Measurements from ENCODE around the gene YAE1.
"Not testable (repeated sequence)": the region's sequence is repeated elsewhere in the genome, so short reads cannot be mapped to it uniquely, and the experiment has no call there.

YAE1 gene

DNA sequence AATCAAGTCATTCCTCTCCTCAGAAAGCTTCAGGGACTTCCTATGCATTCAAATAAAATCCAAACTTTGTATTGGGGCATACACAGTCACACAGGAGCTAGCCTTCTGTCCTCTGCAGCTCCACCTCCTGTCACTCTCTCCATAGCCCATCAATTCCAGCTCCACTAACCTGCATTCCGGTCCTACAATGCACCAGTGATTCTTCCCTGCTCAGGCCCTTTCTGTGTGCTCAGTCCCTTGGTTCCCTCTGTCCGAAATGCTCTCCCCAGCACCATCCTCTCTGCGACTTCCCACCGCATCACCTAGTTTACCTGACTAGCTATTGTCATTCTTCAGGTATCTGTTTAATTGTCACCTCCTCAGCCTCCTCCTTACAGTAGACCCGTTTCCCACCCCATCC lies 26.4 kb upstream of the YAE1 start:
- no peaks in the 10 kb centered on the region for H3K9me3 ChIP-seq (ENCODE audit: control insufficient read depth, low read length)
- H3K27me3 ChIP-seq (ENCODE audit: control insufficient read depth in 1 of 2, insufficient read depth in 1 of 2, low read length in 2 of 2) = peaks cover 11 to 26% of the 10 kb centered on the region in 2 experiments
- H3K9ac ChIP-seq (ENCODE audit: low read length) = no peak overlapping the region
- no peak overlapping the region for H2BK12ac ChIP-seq (ENCODE audit: low read length in 2 of 2)
- H4K8ac ChIP-seq (ENCODE audit: low read length) = no peak overlapping the region
- H2BK5ac ChIP-seq (ENCODE audit: low read depth, low read length, poor library complexity, severe bottlenecking) = no peak overlapping the region
- H3K36me3 ChIP-seq (ENCODE audit: control insufficient read depth in 1 of 2, insufficient read depth in 2 of 2, low read depth in 1 of 2, low read length in 2 of 2) = no peaks in the 10 kb centered on the region
- no peak overlapping the region for H2BK15ac ChIP-seq (ENCODE audit: low read depth, poor library complexity, severe bottlenecking)
- 52% methylated on average over 5 of the region's 5 CpGs for WGBS
- H3K4me3 ChIP-seq (ENCODE audit: insufficient read depth in 1 of 2, low read depth in 1 of 2, low read length in 2 of 2) = no peak overlapping the region
- no peaks in the 10 kb centered on the region for H3K4me1 ChIP-seq (ENCODE audit: control insufficient read depth, insufficient read depth, low read depth, low read length)
- H3K18ac ChIP-seq (ENCODE audit: low read depth in 1 of 2, low read length in 2 of 2) = no peak overlapping the region
- DNase-seq = no peak
- no peaks in the 10 kb centered on the region for H3K79me1 ChIP-seq (replicated peaks; ENCODE audit: low read length, poor library complexity, severe bottlenecking)
- H2AK5ac ChIP-seq (ENCODE audit: low read length, severe bottlenecking) = no peak overlapping the region
- no peak overlapping the region for H3K4me2 ChIP-seq (ENCODE audit: low read length, poor library complexity, severe bottlenecking)
- no peak overlapping the region for H2BK120ac ChIP-seq (ENCODE audit: low read depth, low read length)
- H3K4ac ChIP-seq (ENCODE audit: low read depth in 1 of 2, low read length in 2 of 2) = no peak overlapping the region
- H3K23ac ChIP-seq (ENCODE audit: low read length in 2 of 2) = no peak overlapping the region
- H4K91ac ChIP-seq (ENCODE audit: low read length) = no peak overlapping the region
- peak overlapping the region in 1 of 2 experiments; percentile 26 for H3K14ac ChIP-seq (ENCODE audit: low read length in 2 of 2)
- no peak overlapping the region for H2AFZ ChIP-seq (ENCODE audit: low read depth, low read length)
- no peak overlapping the region for H3K27ac ChIP-seq (ENCODE audit: low read length, poor library complexity, severe bottlenecking)

DNA sequence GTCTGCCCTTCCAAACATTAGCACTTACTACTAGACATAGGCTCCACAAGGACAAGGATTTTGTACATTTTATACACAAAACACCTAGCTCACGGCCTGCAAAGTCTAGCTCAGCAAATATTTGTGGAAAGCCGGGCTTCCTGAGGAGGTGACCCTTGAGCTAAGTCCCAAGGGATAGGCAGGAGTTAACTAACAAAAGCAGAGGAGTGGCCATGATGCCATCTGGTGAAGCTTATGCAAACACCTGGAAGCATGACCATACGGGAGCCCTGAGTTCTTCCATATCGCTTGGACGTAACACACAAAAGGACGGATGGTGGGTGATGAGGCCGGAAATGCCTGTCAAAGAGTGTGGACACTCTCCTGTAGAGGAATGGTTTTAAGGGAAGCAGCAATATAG lies 25.9 kb upstream of the YAE1 start:
- no peak overlapping the region for H3K14ac ChIP-seq (ENCODE audit: low read length in 2 of 2)
- no peak overlapping the region for H2BK12ac ChIP-seq (ENCODE audit: low read length in 2 of 2)
- H4K8ac ChIP-seq (ENCODE audit: low read length) = no peak overlapping the region
- peaks cover 8 to 23% of the 10 kb centered on the region in 2 experiments for H3K27me3 ChIP-seq (ENCODE audit: control insufficient read depth in 1 of 2, insufficient read depth in 1 of 2, low read length in 2 of 2)
- 81% methylated on average over 7 of the region's 7 CpGs for WGBS
- DNase-seq = no peak
- H4K91ac ChIP-seq (ENCODE audit: low read length) = no peak overlapping the region
- no peak overlapping the region for H2BK15ac ChIP-seq (ENCODE audit: low read depth, poor library complexity, severe bottlenecking)
- no peak overlapping the region for H3K23ac ChIP-seq (ENCODE audit: low read length in 2 of 2)
- no peaks in the 10 kb centered on the region for H3K9me3 ChIP-seq (ENCODE audit: control insufficient read depth, low read length)
- no peak overlapping the region for H2BK5ac ChIP-seq (ENCODE audit: low read depth, low read length, poor library complexity, severe bottlenecking)
- H3K4me2 ChIP-seq (ENCODE audit: low read length, poor library complexity, severe bottlenecking) = no peak overlapping the region
- H2AFZ ChIP-seq (ENCODE audit: low read depth, low read length) = no peak overlapping the region
- H3K79me1 ChIP-seq (replicated peaks; ENCODE audit: low read length, poor library complexity, severe bottlenecking) = no peaks in the 10 kb centered on the region
- no peak overlapping the region for H2AK5ac ChIP-seq (ENCODE audit: low read length, severe bottlenecking)
- H3K18ac ChIP-seq (ENCODE audit: low read depth in 1 of 2, low read length in 2 of 2) = no peak overlapping the region
- H3K4ac ChIP-seq (ENCODE audit: low read depth in 1 of 2, low read length in 2 of 2) = no peak overlapping the region
- H3K36me3 ChIP-seq (ENCODE audit: control insufficient read depth in 1 of 2, insufficient read depth in 2 of 2, low read depth in 1 of 2, low read length in 2 of 2) = no peaks in the 10 kb centered on the region
- H3K4me1 ChIP-seq (ENCODE audit: control insufficient read depth, insufficient read depth, low read depth, low read length) = no peaks in the 10 kb centered on the region
- no peak overlapping the region for H3K4me3 ChIP-seq (ENCODE audit: insufficient read depth in 1 of 2, low read depth in 1 of 2, low read length in 2 of 2)
- no peak overlapping the region for H2BK120ac ChIP-seq (ENCODE audit: low read depth, low read length)
- no peak overlapping the region for H3K9ac ChIP-seq (ENCODE audit: low read length)
- H3K27ac ChIP-seq (ENCODE audit: low read length, poor library complexity, severe bottlenecking) = no peak overlapping the region

DNA sequence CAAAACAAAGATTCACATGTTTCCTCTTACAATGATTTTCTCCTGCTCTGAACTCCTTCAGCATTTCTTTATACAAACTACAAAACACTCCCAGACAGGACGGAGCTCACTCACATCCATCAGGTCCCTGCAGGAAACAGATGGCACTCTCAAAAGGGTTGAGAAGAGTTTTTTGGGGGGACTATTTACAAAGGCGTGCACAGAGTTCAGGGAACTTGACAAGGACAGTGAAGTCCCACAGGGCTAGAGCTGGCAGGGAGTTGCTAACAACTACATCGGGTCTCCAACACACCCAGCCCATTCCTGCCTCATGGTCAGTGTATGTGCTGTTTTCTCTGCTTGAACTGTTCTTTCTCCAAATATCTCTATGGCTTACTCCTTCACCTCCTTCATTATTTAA lies 24.7 kb upstream of the YAE1 start:
- Histone ChIP-seq H3K27me3 (ENCODE audit: control insufficient read depth in 1 of 2, insufficient read depth in 1 of 2, low read length in 2 of 2) (peaks cover 7 to 22% of the 10 kb centered on the region in 2 experiments), H2BK5ac (ENCODE audit: low read depth, low read length, poor library complexity, severe bottlenecking) (no peak overlapping the region), H3K4me3 (ENCODE audit: insufficient read depth in 1 of 2, low read depth in 1 of 2, low read length in 2 of 2) (no peak overlapping the region), H3K9ac (ENCODE audit: low read length) (no peak overlapping the region), H4K91ac (ENCODE audit: low read length) (no peak overlapping the region), H4K8ac (ENCODE audit: low read length) (no peak overlapping the region), H2AFZ (ENCODE audit: low read depth, low read length) (no peak overlapping the region), H2BK12ac (ENCODE audit: low read length in 2 of 2) (no peak overlapping the region), H2BK120ac (ENCODE audit: low read depth, low read length) (no peak overlapping the region), H3K18ac (ENCODE audit: low read depth in 1 of 2, low read length in 2 of 2) (no peak overlapping the region), H3K27ac (ENCODE audit: low read length, poor library complexity, severe bottlenecking) (no peak overlapping the region), H3K14ac (ENCODE audit: low read length in 2 of 2) (no peak overlapping the region), H3K23ac (ENCODE audit: low read length in 2 of 2) (no peak overlapping the region), H3K9me3 (ENCODE audit: control insufficient read depth, low read length) (no peaks in the 10 kb centered on the region), H2BK15ac (ENCODE audit: low read depth, poor library complexity, severe bottlenecking) (no peak overlapping the region), H3K4me1 (ENCODE audit: control insufficient read depth, insufficient read depth, low read depth, low read length) (no peaks in the 10 kb centered on the region), H2AK5ac (ENCODE audit: low read length, severe bottlenecking) (no peak overlapping the region), H3K4ac (ENCODE audit: low read depth in 1 of 2, low read length in 2 of 2) (no peak overlapping the region), H3K79me1 (replicated peaks; ENCODE audit: low read length, poor library complexity, severe bottlenecking) (no peaks in the 10 kb centered on the region), H3K4me2 (ENCODE audit: low read length, poor library complexity, severe bottlenecking) (no peak overlapping the region), H3K36me3 (ENCODE audit: control insufficient read depth in 1 of 2, insufficient read depth in 2 of 2, low read depth in 1 of 2, low read length in 2 of 2) (no peaks in the 10 kb centered on the region)
- DNase-seq = no peak
- WGBS = 59% methylated on average over 3 of the region's 3 CpGs

DNA sequence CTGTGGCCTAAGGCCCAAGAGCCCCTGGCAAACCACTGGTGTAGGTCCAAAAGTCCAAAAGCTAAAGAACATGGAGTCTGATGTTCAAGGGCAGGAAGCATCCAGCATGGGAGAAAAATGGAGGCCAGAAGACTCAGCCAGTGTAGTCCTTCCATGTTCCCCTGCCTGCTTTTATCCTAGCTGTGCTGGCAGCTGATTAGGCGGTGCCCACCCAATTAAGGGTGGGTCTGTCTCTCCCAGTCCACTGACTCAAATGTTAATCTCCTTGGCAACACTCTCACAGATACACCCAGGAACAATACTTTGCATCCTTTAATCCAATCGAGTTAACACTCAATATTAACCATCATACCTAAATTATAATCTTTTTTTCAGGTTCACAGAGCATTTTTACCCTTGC lies 21.4 kb upstream of the YAE1 start:
- peaks cover 14% of the 10 kb centered on the region for H3K9me3 ChIP-seq (ENCODE audit: control insufficient read depth, low read length)
- not testable (repeated sequence) for H3K9ac ChIP-seq (ENCODE audit: low read length); H3K23ac ChIP-seq (ENCODE audit: low read length in 2 of 2); H2BK120ac ChIP-seq (ENCODE audit: low read depth, low read length); H3K4me2 ChIP-seq (ENCODE audit: low read length, poor library complexity, severe bottlenecking); H3K4ac ChIP-seq (ENCODE audit: low read depth in 1 of 2, low read length in 2 of 2); H3K36me3 ChIP-seq (ENCODE audit: control insufficient read depth in 1 of 2, insufficient read depth in 2 of 2, low read depth in 1 of 2, low read length in 2 of 2); H2AFZ ChIP-seq (ENCODE audit: low read depth, low read length); H2BK5ac ChIP-seq (ENCODE audit: low read depth, low read length, poor library complexity, severe bottlenecking); H3K4me3 ChIP-seq (ENCODE audit: insufficient read depth in 1 of 2, low read depth in 1 of 2, low read length in 2 of 2); H3K27ac ChIP-seq (ENCODE audit: low read length, poor library complexity, severe bottlenecking); DNase-seq; H3K4me1 ChIP-seq (ENCODE audit: control insufficient read depth, insufficient read depth, low read depth, low read length); H3K79me1 ChIP-seq (replicated peaks; ENCODE audit: low read length, poor library complexity, severe bottlenecking); H3K14ac ChIP-seq (ENCODE audit: low read length in 2 of 2); H2AK5ac ChIP-seq (ENCODE audit: low read length, severe bottlenecking); H2BK12ac ChIP-seq (ENCODE audit: low read length in 2 of 2); H4K91ac ChIP-seq (ENCODE audit: low read length); H4K8ac ChIP-seq (ENCODE audit: low read length); H3K18ac ChIP-seq (ENCODE audit: low read depth in 1 of 2, low read length in 2 of 2)
- peak overlapping the region; percentile 68 for H2BK15ac ChIP-seq (ENCODE audit: low read depth, poor library complexity, severe bottlenecking)
- WGBS = 81% methylated on average over 2 of the region's 2 CpGs
- peaks cover 7 to 15% of the 10 kb centered on the region in 2 experiments for H3K27me3 ChIP-seq (ENCODE audit: control insufficient read depth in 1 of 2, insufficient read depth in 1 of 2, low read length in 2 of 2)

All from mesenchymal stem cell (in vitro differentiated cells and primary cell).